ENCODE results near the gene C6orf47.

The C6orf47 gene

DNA sequence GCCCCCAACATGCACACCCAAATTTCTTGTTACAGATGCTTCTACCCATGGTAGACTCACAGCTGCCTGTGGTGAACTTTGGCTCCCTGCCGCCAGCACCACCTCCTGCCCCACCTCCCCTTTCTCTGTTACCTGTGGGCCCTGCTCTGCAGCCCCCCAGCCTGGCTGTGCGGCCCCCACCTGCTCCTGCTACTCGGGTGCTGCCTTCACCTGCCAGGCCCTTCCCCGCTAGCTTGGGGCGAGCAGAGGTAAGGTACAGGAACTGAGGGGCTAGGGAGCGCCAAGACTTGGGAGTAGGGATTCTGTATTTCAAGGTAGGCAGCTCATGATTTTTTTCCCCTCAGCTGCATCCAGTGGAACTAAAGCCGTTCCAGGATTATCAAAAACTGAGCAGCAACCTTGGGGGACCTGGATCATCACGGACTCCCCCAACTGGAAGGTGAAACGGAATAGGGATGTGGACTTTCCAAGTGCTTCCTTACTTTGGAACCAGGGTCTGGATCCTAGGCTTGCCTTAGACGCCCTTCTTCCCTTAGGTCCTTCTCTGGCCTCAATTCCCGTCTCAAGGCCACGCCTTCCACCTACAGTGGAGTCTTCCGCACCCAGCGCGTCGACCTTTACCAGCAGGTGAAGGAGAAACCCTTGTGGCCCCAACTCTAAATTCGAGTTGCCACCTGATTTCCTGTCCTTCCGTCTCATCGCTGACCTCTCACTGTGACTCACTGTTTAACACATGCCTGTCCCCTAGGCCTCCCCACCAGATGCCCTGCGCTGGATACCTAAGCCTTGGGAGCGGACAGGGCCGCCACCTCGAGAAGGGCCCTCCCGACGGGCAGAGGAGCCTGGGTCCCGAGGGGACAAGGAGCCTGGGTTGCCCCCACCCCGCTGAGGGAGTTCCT, 23.6 kb downstream of the C6orf47 start:
- DNase-seq (ENCODE audit: low read depth in 1 of 2, low spot score in 1 of 2): no peak

DNA sequence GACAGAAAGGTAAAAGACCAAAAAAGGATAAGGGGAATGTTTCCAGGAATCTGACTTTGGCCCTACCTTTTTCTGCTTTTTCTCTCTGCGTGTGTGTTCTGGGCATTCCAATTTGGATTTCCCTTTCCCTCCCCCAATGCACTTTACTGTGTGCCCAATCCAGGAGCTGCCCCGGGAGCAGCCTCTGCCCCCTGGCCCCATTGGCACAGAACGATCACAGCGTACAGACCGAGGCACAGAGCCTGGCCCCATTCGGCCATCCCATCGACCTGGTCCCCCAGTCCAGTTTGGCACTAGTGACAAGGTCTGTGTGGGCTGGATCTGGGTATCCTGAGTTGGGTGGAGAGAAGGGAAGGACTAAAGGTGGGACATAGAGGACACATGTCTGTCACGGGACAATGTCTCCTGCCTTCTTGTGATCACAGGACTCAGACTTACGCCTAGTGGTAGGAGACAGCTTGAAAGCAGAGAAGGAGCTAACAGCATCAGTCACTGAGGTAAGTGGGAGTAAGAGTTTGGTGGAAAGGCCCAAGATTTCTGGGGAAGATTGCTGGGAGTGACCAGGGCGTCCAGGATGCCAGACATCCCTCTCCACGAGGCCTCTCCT, 25.5 kb downstream of the C6orf47 start:
- no peak for DNase-seq (ENCODE audit: low read depth in 1 of 2, low spot score in 1 of 2)

DNA sequence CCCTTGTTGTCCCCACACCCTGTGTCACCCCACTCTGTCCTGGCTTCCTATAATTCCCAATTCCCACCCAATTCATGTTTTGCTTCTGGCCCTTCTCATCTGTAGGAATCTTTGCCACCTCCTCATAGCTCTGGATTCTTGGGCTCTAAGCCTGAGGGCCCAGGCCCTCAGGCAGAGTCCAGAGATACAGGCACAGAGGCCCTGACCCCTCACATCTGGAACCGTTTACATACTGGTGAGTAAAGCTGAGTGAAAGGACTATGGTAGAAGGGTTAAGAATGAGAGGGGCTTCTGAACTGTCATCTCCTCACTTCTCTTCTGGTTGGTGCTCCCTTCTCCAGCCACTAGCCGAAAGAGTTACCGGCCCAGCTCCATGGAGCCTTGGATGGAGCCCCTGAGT, 26.4 kb downstream of the C6orf47 start:
- DNase-seq (ENCODE audit: low read depth in 1 of 2, low spot score in 1 of 2): no peak

DNA sequence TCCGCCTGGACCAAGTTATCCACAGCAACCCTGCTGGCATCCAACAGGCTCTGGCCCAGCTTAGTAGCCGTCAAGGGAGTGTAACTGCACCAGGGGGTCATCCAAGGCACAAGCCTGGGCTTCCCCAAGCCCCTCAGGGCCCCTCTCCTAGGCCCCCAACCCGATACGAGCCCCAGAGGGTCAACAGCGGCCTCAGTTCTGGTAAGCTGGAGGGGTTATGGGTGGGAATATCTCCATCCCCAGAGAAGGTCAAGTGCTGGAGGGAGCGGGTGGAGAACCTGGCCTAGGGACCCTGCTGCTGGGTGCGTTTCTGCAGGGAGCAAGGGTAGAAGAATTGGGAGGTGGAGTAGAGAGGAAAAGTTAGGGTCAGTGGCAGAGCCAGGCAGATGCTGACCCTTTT, 27.1 kb downstream of the C6orf47 start:
- DNase-seq (ENCODE audit: low read depth in 1 of 2, low spot score in 1 of 2): no peak

DNA sequence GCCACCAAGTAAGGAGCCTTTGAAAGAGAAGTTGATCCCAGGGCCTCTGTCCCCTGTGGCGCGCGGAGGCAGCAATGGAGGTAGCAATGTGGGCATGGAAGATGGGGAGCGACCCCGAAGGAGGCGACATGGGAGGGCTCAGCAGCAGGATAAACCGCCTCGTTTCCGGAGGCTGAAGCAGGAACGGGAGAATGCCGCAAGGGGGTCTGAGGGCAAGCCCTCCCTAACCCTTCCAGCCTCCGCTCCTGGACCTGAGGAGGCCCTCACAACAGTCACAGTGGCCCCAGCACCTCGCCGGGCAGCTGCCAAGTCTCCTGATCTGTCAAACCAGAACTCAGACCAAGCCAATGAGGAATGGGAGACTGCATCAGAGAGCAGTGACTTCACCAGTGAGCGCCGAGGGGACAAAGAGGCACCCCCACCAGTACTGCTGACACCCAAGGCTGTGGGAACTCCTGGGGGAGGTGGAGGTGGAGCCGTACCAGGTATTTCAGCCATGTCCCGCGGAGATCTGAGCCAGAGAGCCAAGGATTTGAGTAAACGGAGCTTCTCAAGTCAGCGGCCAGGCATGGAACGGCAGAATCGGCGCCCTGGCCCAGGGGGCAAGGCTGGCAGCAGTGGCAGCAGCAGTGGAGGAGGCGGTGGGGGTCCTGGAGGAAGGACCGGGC, 28.2 kb downstream of the C6orf47 start:
- no peak for DNase-seq (ENCODE audit: low read depth in 1 of 2, low spot score in 1 of 2)

DNA sequence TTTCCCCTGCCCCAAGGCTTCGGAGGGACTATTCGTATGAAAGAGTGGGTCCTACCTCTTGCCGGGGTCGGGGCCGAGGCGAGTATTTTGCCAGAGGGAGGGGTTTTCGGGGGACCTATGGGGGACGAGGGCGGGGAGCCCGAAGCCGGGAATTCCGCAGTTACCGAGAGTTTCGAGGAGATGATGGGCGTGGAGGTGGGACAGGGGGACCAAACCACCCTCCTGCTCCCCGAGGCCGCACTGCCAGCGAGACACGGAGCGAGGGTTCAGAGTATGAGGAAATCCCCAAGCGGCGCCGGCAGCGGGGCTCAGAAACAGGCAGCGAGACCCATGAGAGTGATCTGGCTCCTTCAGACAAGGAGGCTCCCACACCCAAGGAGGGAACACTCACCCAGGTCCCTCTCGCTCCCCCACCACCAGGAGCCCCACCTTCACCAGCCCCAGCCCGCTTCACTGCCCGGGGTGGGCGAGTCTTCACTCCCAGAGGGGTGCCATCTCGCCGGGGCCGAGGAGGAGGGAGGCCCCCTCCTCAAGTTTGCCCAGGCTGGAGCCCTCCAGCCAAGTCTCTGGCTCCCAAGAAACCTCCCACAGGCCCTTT, 28.8 kb downstream of the C6orf47 start:
- DNase-seq (ENCODE audit: low read depth in 1 of 2, low spot score in 1 of 2): no peak

DNA sequence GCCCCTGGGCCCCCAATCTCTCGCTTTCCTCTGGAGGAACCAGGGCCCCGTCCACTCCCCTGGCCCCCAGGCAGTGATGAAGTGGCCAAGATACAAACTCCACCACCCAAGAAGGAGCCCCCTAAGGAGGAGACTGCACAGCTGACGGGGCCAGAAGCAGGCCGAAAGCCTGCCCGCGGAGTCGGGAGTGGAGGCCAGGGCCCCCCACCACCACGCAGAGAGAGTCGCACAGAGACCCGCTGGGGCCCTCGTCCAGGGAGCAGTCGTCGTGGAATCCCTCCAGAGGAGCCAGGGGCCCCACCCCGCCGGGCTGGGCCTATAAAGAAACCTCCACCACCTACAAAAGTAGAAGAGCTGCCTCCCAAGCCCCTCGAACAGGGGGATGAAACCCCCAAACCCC, 29.4 kb downstream of the C6orf47 start:
- DNase-seq (ENCODE audit: low read depth in 1 of 2, low spot score in 1 of 2): no peak

DNA sequence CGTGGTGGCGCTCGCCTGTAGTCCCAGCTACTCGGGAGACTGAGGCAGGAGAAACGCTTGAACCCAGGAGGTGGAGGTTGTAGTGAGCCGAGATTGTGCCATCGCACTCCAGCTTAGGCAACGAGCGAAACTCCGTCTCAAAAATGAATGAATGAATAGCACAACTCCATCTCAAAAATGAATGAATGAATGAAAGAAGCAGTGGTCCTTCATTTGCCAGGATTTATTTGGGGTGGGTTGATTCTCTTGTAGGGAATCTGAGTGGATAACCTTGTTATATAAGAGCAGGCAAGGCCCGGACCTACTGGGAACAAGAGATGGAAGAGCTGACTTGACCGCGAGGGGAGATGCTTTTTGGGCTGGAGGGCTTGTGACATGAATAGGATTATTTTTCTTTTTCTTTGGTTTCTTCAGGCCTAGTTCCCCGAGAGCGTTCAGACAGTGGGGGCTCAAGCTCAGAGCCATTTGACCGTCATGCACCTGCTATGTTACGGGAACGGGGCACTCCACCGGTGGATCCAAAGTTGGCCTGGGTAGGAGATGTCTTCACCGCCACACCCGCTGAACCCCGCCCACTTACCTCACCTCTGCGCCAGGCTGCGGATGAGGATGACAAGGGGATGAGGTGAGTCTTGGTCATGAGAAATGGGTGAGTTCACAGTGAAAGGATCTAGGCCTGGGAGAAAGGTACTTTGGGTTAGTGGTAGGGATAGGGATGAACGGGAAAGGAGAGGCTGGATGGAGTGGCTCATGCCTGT, 30.2 kb downstream of the C6orf47 start:
- DNase-seq (ENCODE audit: low read depth in 1 of 2, low spot score in 1 of 2): no peak

DNA sequence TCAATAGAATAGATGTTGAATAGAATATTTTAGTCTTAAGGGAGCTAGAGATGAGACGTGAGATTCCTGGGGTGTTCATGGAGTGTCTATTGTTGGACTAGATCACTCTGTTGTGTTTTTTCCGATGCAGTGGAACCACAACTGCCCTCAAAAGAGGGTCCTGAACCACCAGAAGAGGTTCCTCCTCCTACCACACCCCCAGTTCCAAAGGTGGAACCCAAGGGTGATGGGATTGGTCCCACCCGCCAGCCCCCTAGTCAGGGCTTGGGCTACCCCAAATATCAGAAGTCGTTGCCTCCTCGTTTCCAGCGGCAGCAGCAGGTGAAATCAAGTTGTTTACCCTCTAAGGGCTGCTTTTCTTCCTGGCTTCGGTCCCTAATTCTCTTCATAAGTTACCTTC, 31.6 kb downstream of the C6orf47 start:
- DNase-seq (ENCODE audit: low read depth in 1 of 2, low spot score in 1 of 2): no peak

DNA sequence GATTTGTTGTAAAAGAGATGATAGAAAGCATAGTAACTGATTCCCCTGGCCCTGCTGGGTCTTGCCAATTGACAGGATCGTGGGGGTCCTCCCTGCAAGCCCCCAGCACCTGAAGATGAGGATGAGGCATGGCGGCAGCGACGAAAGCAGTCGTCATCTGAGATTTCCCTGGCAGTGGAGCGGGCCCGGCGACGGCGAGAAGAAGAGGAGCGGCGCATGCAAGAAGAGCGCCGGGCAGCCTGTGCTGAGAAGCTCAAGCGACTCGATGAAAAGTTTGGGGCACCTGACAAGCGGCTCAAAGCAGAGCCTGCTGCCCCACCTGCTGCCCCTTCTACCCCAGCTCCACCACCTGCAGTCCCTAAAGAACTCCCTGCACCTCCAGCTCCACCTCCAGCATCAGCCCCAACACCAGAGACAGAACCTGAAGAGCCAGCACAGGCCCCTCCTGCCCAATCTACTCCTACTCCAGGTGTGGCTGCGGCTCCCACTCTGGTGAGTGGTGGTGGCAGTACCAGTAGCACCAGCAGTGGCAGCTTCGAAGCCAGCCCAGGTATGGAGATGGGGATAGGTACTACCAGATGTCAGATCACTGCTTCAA, 32.8 kb downstream of the C6orf47 start:
- no peak for DNase-seq (ENCODE audit: low read depth in 1 of 2, low spot score in 1 of 2)

DNA sequence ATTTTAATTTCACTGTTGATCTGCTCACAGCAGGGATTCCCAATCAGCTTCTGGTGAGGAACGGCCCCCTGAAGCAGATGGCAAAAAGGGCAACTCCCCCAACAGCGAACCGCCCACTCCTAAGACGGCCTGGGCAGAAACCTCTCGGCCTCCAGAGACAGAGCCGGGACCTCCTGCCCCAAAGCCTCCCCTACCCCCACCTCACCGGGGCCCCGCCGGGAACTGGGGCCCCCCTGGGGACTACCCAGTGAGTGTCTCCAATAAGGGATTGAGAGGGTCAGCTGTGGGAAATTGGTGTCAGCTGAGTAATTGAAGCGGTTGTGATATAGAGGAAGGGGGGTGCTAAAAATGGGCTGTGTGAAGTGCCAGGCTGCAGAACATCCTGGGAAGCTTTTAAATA, 33.6 kb downstream of the C6orf47 start:
- no peak for DNase-seq (ENCODE audit: low read depth in 1 of 2, low spot score in 1 of 2)

DNA sequence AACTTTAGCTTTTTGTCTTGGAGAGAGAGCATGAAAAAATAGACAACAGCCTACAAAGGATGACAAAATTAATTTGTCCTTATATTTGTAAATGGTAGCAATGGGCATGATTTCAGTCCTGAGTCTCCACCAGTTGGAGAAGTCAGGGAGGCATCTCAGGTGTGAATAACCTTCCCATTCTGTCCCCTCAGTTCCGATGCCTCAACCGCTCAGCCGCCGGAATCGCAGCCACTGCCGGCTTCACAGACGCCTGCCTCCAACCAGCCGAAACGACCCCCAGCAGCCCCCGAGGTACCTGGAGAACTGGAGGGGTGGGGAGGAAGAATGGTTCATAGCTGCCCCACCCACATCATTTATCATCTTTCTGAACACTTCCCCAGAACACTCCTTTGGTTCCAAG, 36.5 kb downstream of the C6orf47 start:
- no peak for DNase-seq (ENCODE audit: low read depth in 1 of 2, low spot score in 1 of 2)

DNA sequence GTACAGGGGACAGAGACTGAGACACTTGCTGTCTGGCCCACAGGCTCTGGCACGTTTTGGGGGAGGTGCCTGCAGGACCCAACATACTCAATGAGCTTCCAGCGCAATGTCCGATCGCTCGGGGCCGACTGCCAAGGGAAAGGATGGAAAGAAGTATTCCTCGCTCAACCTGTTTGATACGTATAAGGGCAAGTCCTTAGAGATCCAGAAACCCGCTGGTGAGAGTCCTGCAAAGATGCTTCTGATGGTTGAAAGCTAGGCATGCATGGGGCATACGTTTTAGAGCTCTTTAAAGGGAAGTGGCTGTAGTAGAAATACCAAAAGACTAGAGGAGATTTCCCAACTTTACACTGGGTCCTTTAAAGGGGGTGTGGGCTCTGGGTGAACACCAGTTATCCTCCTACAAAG, 37.9 kb downstream of the C6orf47 start:
- no peak for DNase-seq (ENCODE audit: low read depth in 1 of 2, low spot score in 1 of 2)

DNA sequence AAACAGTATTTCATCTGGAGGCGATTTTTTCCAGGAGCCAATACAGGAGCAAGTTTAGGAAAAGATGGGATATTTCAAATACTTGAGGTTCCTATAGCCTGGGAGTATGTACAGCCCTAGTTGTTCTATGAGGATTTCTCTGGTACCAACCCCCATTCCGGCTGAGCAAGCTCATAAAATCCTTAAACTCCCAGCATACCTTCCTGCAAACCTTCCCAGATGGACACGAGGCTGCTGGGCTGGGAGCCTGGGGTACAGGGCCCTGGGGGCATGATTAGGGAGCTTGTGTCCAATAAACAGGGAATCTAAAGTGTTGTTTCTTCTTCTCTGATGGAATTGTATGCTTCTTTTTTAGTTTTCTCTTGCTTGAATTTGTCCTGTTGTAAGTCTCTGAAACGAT, 38.6 kb downstream of the C6orf47 start:
- DNase-seq (ENCODE audit: low read depth in 1 of 2, low spot score in 1 of 2): no peak

DNA sequence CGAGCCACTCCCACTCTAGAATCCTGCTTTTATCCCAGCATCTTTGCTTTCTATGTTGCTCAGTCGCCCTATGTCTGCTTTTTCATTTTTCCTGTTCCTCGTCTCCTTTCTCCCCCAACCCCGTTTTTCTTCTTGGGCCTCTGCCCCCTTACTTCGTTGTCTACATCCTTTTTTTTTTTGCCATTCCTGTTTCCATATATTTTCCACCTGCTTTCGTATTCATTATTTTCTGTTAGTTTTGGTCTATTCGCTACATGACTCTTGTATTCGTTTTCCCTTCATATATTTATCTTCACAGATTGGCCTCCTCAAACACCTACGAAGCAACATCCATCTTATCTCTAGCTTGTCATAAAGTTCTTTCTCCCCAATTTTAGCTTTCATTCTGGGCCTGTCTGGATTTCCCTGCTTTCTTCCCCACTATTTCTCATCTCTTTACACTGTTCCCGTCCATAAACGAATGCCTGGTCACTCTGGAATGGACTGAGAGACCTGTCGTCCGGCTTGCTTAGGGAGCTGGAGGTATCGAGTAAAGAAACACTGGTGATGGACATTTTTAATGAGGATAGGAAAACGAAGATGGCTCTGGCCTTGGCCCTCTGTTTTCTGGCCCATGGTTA, 39.1 kb downstream of the C6orf47 start:
- DNase-seq (ENCODE audit: low read depth in 1 of 2, low spot score in 1 of 2): no peak

DNA sequence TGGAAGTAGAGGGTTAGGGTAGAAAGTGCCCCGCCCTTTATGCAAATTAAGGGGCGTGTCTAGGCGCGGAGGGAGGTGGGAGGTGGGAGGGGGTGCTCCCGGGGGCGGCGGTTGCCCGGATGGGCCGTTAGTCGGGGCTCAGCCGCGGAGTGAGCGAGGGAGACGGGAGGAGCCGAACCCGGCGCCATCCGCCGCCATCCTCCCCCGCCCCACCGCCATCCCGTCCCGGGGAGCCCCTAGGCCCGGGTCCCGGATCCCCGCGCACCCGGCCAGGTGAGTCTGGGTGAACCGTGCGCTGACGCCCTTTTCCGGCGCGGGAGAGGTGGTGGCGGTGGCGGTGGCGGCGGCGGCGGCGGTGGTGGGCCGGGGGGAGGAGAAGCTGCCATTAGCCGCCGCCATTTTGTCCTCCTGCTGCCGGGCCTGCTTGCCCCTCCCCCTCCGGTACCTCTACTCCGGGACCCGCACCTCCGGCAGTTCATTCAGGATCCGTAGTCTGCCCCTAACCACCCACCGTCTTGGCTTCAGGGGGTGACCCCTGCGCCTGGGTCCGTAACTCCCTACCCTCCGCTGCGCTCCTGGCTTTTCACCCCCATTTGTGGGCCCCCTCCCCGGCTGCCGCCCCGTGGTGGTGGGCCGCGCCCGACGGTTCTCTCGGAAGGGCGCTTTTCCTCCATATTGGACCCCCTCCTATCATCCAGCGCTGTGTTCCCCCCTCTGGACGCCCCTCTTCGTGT, 39.8 kb downstream of the C6orf47 start, which contains the start of gene PRRC2A:
Gene PRRC2A (plus strand): TSS at position 130 of the 734 bp plus-strand sequence. CDS start 2,075 bp downstream, outside the sequence.
- peak; percentile 72 to 94 for DNase-seq (ENCODE audit: low read depth in 1 of 2, low spot score in 1 of 2)

DNA sequence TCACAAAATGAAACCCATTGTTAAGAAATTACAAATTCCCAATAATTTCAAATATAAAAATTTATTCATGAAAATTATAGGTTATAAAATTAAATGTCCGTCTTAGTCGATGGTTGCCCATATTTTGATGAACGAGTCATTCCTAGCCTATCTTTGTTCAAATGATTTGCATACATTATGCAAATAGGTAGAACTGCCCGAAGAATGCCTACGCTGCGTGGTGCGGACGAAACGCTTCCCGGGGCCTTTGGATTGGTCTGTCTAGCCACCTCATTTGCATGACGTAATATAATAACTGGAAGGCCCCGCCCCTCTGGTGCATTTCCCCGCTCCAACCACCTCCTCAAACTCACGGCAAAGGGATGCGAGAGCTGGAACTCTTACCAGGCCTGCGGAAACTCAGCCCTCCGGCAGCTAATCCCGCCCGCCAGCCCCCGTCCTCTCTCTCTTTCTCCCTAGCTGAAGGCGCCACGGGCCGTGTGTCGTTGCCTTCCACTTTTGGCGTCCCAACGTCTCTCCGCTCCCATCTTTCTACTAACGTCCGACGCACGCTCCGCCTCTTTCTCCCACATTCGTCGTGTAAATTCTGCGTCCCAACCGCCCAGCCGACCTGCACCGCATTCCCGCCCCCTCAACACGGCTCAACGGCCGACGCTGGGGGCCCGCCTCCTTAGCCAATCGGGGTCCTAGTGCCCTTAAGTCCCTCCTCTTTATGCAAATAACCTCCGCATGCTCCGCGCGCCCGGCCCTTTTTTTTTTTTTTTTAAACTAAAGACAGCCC, 40.6 kb downstream of the C6orf47 start:
- DNase-seq (ENCODE audit: low read depth in 1 of 2, low spot score in 1 of 2): peak; percentile 88 to 97

DNA sequence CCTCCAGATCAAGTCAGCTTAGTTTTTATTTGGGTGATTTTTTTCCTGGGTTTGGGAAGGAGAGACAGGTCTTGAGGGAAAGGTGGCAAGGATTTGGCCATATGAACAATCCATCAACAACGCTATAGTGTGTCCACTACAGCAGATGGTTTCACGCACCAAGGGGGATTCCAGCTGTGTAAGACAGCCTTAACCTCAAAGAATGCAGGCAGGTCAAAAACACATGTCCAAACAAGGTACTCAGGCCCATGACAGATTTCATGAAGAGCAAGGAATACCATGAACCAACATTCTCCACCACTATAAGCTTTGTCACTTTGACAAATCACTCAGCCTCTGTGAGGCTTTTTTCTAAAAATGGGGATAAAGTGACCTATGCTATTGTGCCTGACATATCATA, 43.6 kb downstream of the C6orf47 start:
- no peak for DNase-seq (ENCODE audit: low read depth in 1 of 2, low spot score in 1 of 2)

DNA sequence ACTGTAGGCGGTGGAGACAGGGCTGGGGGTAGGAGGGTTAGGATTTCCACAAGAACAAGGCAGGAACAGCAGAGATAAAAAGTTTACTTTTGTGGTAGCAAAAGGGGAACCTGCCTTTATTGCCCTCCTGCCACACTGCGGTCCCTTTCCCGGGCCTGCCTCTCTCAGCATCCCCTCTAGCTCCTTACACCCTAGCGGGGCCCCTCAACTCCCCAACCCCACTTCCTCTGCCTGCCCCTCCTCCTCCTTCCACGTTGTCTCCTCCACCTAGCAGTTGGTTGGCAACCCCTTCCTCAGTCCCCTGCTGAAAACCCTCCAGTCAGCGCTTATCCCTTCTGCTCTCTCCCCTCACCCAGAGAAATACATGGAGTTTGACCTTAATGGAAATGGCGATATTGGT, 44.8 kb downstream of the C6orf47 start:
- DNase-seq (ENCODE audit: low read depth in 1 of 2, low spot score in 1 of 2): no peak
